ENCODE results near the gene LRIG1. TPM values are rescaled to one million over a fixed set of nuclear protein-coding genes. Genes with fewer than 3 reads are reported as not detected.
"Not testable (repeated sequence)": the region's sequence is repeated elsewhere in the genome, so short reads cannot be mapped to it uniquely, and the experiment has no call there.

Gene LRIG1
- total RNA-seq, 1 experiment from 2014 or later: 14.6 TPM

DNA sequence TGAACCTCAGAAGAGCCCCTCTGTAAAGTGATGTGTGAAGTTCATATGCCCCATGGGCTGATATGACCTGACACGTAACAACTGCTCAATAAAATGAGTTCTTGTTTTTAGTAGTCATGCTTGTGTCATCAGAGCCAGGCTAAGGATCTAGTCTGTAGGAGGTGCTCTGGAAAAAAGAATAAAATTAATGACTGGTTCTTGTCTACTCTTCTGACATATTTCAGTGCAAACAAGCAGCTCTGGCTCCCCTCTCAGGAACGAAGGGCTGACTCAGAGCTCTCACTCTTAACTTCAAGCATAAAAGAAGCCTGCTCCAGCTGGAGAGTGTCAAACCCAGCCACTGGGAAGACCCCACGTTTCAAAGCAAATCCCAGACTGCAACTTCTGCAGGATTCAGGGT, 77.0 kb downstream of the LRIG1 start:
- peak; percentile 34 for DNase-seq (ENCODE audit: low read depth)

- not testable (repeated sequence) for DNase-seq (ENCODE audit: low read depth)
These were observed 78.9 kb downstream of the LRIG1 start for GRCh38 chr3:66421893-66422292.

DNA sequence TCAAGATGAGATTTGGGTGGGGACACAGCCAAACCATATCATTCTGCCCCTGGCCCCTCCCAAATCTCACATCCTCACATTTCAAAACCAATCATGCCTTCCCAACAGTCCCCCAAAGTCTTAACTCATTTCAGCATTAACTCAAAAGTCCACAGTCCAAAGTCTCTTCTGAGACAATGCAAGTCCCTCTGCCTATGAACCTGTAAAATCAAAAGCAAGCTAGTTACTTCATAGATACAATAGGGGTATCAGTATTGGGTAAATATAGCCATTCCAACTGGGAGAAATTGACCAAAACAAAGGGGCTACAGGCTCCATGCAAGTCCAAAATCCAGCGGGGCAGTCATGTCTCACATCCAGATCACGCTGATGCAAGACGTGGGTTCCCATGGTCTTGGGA, 79.7 kb downstream of the LRIG1 start:
- not testable (repeated sequence) for DNase-seq (ENCODE audit: low read depth)

GRCh38 chr3:66419036-66419435, 81.8 kb downstream of the LRIG1 start:
- no peak for DNase-seq (ENCODE audit: low read depth)

GRCh38 chr3:66418475-66418931, 82.3 kb downstream of the LRIG1 start:
- no peak for DNase-seq (ENCODE audit: low read depth)

GRCh38 chr3:66416556-66417304, 84.1 kb downstream of the LRIG1 start:
- DNase-seq (ENCODE audit: low read depth): no peak

GRCh38 chr3:66415867-66416428, 84.9 kb downstream of the LRIG1 start:
- DNase-seq (ENCODE audit: low read depth): no peak

DNA sequence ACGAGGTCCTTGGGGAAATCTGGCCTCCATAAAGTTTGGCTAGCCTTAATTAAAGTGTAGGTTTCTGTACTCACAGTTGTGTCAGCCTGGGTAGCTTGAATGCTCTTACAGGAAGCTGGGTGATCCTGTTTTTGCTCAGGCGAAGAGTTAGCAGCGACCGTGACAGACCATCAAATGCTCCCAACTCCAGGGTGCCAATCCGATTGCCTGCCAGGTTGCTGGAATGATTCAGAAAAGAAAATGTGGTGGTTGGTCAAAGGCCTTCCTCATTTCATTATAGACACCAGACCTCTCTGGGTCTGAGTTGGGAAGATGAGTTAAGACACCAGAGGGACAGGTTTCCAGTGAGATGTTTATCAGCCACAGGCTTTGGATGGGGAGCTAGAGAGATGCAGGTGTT, 86.0 kb downstream of the LRIG1 start:
- DNase-seq (ENCODE audit: low read depth): no peak

- peak; percentile 69 for DNase-seq (ENCODE audit: low read depth)
These were observed 87.6 kb downstream of the LRIG1 start for GRCh38 chr3:66413151-66413751.

- no peak for DNase-seq (ENCODE audit: low read depth)
These were observed 88.6 kb downstream of the LRIG1 start for GRCh38 chr3:66411961-66412887.

GRCh38 chr3:66411474-66411873, 89.3 kb downstream of the LRIG1 start:
- DNase-seq (ENCODE audit: low read depth): no peak

DNA sequence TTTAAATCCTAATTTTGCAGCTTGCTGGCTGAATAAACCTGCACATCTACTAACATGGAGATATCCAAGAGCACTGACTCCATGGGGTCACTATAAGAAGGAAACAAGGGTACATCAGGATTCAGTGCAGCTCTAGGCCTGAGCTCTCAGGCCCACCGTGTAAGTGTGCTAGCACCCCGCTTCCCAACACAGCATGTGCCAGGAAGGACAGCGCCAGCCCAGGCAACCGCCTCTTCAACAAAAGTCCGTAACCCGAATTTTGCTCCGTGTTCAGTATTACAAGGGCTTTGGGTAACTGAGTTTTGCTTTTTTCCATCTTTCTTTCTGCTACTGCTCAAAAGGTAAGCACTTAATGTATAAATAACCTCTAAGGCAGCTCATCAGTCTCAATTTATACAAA, 89.8 kb downstream of the LRIG1 start:
- DNase-seq (ENCODE audit: low read depth): no peak

GRCh38 chr3:66409771-66410754, 90.8 kb downstream of the LRIG1 start:
- no peak for DNase-seq (ENCODE audit: low read depth)

GRCh38 chr3:66407611-66408218, 93.1 kb downstream of the LRIG1 start:
- DNase-seq (ENCODE audit: low read depth): peak; percentile 61

DNA sequence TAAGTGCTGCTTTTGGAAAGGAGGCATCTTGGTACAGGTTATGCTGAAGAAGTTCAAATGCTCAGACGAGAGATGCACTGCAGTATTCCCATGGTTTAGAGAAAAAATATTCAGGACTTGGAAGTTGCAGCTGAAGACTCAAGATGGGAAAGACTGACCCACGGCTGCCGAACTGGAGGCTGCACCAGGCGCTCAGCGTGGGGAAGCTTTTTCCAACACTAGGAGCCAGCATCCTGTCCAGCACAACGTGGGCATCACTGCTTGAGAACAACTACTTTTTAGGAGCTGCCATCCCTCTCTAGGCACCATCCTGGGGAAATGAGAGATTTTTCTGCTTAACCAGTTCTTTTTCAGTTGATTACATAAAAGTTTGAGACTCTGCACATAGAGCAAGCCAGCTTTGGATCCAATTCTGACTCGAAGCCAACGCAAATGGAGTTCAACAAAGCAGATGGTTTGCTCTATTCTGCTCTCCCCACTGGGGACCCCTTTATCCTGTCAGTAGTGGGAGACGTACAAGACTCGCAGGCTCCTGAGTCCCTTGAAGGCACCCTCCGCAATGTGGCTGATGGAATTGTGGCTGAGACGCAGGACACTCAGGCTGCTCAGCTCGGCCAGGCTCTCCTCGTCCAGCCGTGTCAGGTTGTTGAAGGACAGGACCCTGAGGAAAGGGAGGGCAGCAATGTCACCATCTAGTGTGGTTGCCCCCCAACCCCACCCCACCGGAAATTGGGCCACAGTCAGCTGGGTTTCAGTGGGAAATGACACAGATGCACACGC, 93.8 kb downstream of the LRIG1 start:
- DNase-seq (ENCODE audit: low read depth): no peak

GRCh38 chr3:66406163-66406562, 94.7 kb downstream of the LRIG1 start:
- no peak for DNase-seq (ENCODE audit: low read depth)

- peak; percentile 80 for DNase-seq (ENCODE audit: low read depth)
These were observed 95.1 kb downstream of the LRIG1 start for GRCh38 chr3:66405701-66406091.

DNA sequence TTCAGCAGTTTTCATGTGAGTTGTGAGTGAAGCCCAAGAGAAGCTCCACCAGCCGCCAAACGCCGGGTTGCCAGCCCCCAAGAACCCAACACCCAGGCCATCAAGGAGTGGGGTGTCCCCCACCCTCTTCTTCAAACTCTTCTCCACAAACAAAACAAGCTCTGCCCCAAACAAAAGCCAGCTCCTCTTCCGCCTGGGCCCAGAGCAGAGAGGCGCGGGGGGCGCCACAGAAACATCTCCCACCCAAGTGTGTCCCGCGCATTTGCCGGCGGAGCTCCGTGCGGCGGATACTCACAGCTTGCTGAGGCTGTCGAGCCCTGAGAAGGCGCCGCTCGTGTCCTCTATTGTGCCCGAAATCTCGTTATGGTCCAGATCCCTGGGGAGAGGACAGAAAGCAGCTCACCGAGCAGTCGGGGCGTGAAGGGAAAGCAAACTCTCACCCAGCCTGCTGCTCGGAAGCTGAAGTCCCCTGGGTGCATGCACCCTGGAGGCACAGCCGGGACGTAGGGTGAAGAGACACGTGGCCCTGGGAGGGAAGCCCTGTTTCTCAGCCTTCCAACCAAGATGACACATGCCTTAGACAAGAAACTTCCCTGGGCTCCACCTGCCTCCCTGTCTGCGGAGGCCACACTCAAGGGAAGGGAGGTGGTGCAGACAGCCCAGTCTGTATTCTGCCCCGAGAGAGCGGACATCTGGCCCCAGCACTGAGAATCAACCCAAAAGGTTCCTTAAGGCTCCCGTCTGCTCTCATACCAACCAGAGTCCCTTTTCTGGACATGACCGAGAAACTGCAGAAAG, 95.7 kb downstream of the LRIG1 start:
- DNase-seq (ENCODE audit: low read depth): no peak

Data from HT1080 (cell line).